ENCODE data around the gene COMT.

GRCh38 chr22:19974268-19974861, 32.8 kb downstream of the COMT start:
- TF ChIP-seq POLR2AphosphoS5 (IDR thresholded peaks at IDR 0.05; ENCODE audit: low read depth, low read length) (no peak), TAF1 (IDR thresholded peaks at IDR 0.05; ENCODE audit: borderline replicate concordance, low read depth, low read length) (no peak)

All from GM12892 (cell line).